ENCODE data around the gene GAS2.

GRCh38 chr11:22684082-22684481 is 17.7 kb downstream of the GAS2 start:
- no peak for TF ChIP-seq CTCF (IDR thresholded peaks at IDR 0.05; ENCODE audit: low read length)
- TF ChIP-seq EZH2 (IDR thresholded peaks at IDR 0.05; ENCODE audit: borderline replicate concordance, low read length) = no peak

Measured in OCI-LY1 (cell line).